Small intestine (tissue), 7 donors: ENCODE data around the gene KCNK15. TPM values are rescaled to one million over a fixed set of nuclear protein-coding genes. Genes with fewer than 3 reads are reported as not detected.

Source experiments
- DNase-seq, 2 donors: peaks; one replicate each; pipeline versions ENCODE4 v3.0.0 to v3.0.0-alpha.2; 2013
- FAIRE-seq: peaks from 2 replicates; lab custom pipeline; 2012; peaks lifted over from hg19 to GRCh38; lab: Jason Lieb, UNC
- H3K27ac ChIP-seq, 3 donors: one replicate each; pipeline ENCODE4 v1.5.1; 2013; ENCODE audit warnings: low read length in 2 of 3, mild to moderate bottlenecking in 2 of 3, control low read depth in 1 of 3, inconsistent platforms in 1 of 3, low read depth in 1 of 3, moderate library complexity in 1 of 3
- H3K27me3 ChIP-seq, 3 donors: one replicate each; pipeline ENCODE4 v1.6.1; 2013; ENCODE audit warnings: low read length in 3 of 3, inconsistent platforms in 1 of 3; ENCODE audit not compliant: control insufficient read depth in 3 of 3, insufficient read depth in 3 of 3
- H3K36me3 ChIP-seq, 3 donors: one replicate each; pipeline ENCODE4 v1.6.1; 2013; ENCODE audit warnings: low read length in 3 of 3, inconsistent platforms in 1 of 3, low read depth in 1 of 3, mild to moderate bottlenecking in 1 of 3, moderate library complexity in 1 of 3; ENCODE audit not compliant: control insufficient read depth in 3 of 3, insufficient read depth in 2 of 3
- H3K4me1 ChIP-seq, 3 donors: one replicate each; pipeline ENCODE4 v1.6.1; 2013; ENCODE audit warnings: low read length in 2 of 3, inconsistent platforms in 1 of 3, low read depth in 1 of 3, mild to moderate bottlenecking in 1 of 3, moderate library complexity in 1 of 3; ENCODE audit not compliant: control insufficient read depth in 3 of 3, insufficient read depth in 2 of 3
- H3K4me3 ChIP-seq, 3 donors: one replicate each; pipeline ENCODE4 v1.5.1; 2013; ENCODE audit warnings: low read length in 3 of 3, control low read depth in 1 of 3, inconsistent platforms in 1 of 3, low read depth in 1 of 3, mild to moderate bottlenecking in 1 of 3, moderate library complexity in 1 of 3
- H3K9me3 ChIP-seq, 2 donors: one replicate each; pipeline ENCODE4 v1.6.1; 2013; ENCODE audit warnings: low read depth in 1 of 2, low read length in 1 of 2; ENCODE audit not compliant: control insufficient read depth in 2 of 2, insufficient read depth in 1 of 2
- WGBS, 3 donors: extraction: QIAGEN DNeasy Blood & Tissue Kit; methylation state at CpG; one replicate each; pipeline ENCODE4 v1.1.7; 2013; 5-methylcytosine and 5-hydroxymethylcytosine counted together
- polyA plus RNA-seq, 4 donors: library from polyadenylated mRNA; stranded (reverse) in 3 of 4; unstranded in 1 of 4; fragments of 200-250 nt in 3 of 4; fragments of 120-200 nt in 1 of 4; gene quantifications; one replicate each; pipeline versions ENCODE4 v1.2.1 to v1.2.3, GENCODE V29; 2013
- donor health status: healthy with polysubstance abuse.
- donor health status: control.
- donor health status: control.
- donor health status: Bipolar disorder and iron deficiency.
- donor health status: healthy.

KCNK15 gene
- polyA plus RNA-seq, 4 donors, result 0.35 to 0.67 TPM; not detected in 2

- FAIRE-seq (no peak), DNase-seq (no peak)
- Histone ChIP-seq H3K36me3 (no peaks in the 10 kb centered on the region), H3K27ac (no peak overlapping the region), H3K27me3 (peaks cover 0 to 11% (median 0%) of the 10 kb centered on the region in 3 donors), H3K4me1 (no peaks in the 10 kb centered on the region), H3K9me3 (no peaks in the 10 kb centered on the region), H3K4me3 (no peak overlapping the region)
- 71 to 75% (median 72%) methylated on average over 7 of the region's 7 CpGs for WGBS, 3 donors
Observed at GRCh38 chr20:44720621-44720996, 25.1 kb upstream of the KCNK15 start.

GRCh38 chr20:44720997-44721784, 24.5 kb upstream of the KCNK15 start:
- H3K4me1 ChIP-seq, result no peaks in the 10 kb centered on the region
- no peak overlapping the region for H3K27ac ChIP-seq
- WGBS, 3 donors, result 26 to 50% (median 34%) methylated on average over 11 of the region's 11 CpGs
- H3K4me3 ChIP-seq, result no peak overlapping the region
- DNase-seq (no peak), FAIRE-seq (no peak)
- H3K36me3 ChIP-seq, result no peaks in the 10 kb centered on the region
- peaks cover 0 to 11% (median 0%) of the 10 kb centered on the region in 3 donors for H3K27me3 ChIP-seq
- H3K9me3 ChIP-seq, result no peaks in the 10 kb centered on the region

GRCh38 chr20:44721785-44722054, 23.9 kb upstream of the KCNK15 start:
- no peak for FAIRE-seq
- H3K27ac ChIP-seq, result no peak overlapping the region

GRCh38 chr20:44722990-44723389, 22.7 kb upstream of the KCNK15 start:
- Histone ChIP-seq H3K27ac (no peak overlapping the region), H3K4me1 (no peaks in the 10 kb centered on the region), H3K9me3 (no peaks in the 10 kb centered on the region), H3K4me3 (no peak overlapping the region), H3K27me3 (peaks cover 0 to 11% (median 0%) of the 10 kb centered on the region in 3 donors), H3K36me3 (no peaks in the 10 kb centered on the region)
- DNase-seq (no peak), FAIRE-seq (no peak)
- 83 to 87% (median 84%) methylated on average over 2 of the region's 2 CpGs for WGBS, 3 donors

More at GRCh38 chr20:44721785-44722054, 23.9 kb upstream of the KCNK15 start:
- no peak for DNase-seq
- no peaks in the 10 kb centered on the region for H3K36me3 ChIP-seq
- H3K9me3 ChIP-seq, result no peaks in the 10 kb centered on the region
- H3K27me3 ChIP-seq, result peaks cover 0 to 11% (median 0%) of the 10 kb centered on the region in 3 donors
- H3K4me3 ChIP-seq, result no peak overlapping the region
- 64 to 95% (median 86%) methylated on average over 1 of the region's 1 CpG for WGBS, 3 donors
- H3K4me1 ChIP-seq, result no peaks in the 10 kb centered on the region

- no peak overlapping the region for H3K27ac ChIP-seq
- FAIRE-seq, result no peak
- DNase-seq, result no peak
- H3K27me3 ChIP-seq, result peaks cover 0 to 11% (median 0%) of the 10 kb centered on the region in 3 donors
- no peak overlapping the region for H3K4me3 ChIP-seq
- H3K9me3 ChIP-seq, result no peaks in the 10 kb centered on the region
- H3K36me3 ChIP-seq, result no peaks in the 10 kb centered on the region
- WGBS, 3 donors, result 72 to 84% (median 74%) methylated on average over 7 of the region's 7 CpGs
- no peaks in the 10 kb centered on the region for H3K4me1 ChIP-seq
Observed at GRCh38 chr20:44723391-44723790, 22.3 kb upstream of the KCNK15 start.

- Histone ChIP-seq H3K4me3 (no peak overlapping the region), H3K27ac (no peak overlapping the region), H3K4me1 (peaks cover 0 to 4% (median 0%) of the 10 kb centered on the region in 3 donors), H3K9me3 (no peaks in the 10 kb centered on the region), H3K27me3 (peaks cover 0 to 11% (median 0%) of the 10 kb centered on the region in 3 donors), H3K36me3 (no peaks in the 10 kb centered on the region)
- FAIRE-seq (no peak), DNase-seq (no peak)
- WGBS, 3 donors, result 86 to 92% (median 91%) methylated on average over 9 of the region's 9 CpGs
Observed at GRCh38 chr20:44723798-44724362, 21.8 kb upstream of the KCNK15 start.

GRCh38 chr20:44724423-44725091, 21.1 kb upstream of the KCNK15 start:
- Histone ChIP-seq H3K27ac (no peak overlapping the region), H3K4me1 (peaks cover 0 to 11% (median 0%) of the 10 kb centered on the region in 3 donors), H3K9me3 (no peaks in the 10 kb centered on the region), H3K4me3 (no peak overlapping the region), H3K27me3 (peaks cover 0 to 11% (median 0%) of the 10 kb centered on the region in 3 donors), H3K36me3 (no peaks in the 10 kb centered on the region)
- FAIRE-seq (no peak), DNase-seq (no peak)
- 41 to 56% (median 49%) methylated on average over 25 to 26 of the region's 26 CpGs for WGBS, 3 donors

GRCh38 chr20:44725837-44726236, 19.8 kb upstream of the KCNK15 start:
- Histone ChIP-seq H3K27me3 (peaks cover 0 to 11% (median 0%) of the 10 kb centered on the region in 3 donors), H3K4me1 (peaks cover 0 to 11% (median 0%) of the 10 kb centered on the region in 3 donors), H3K4me3 (no peak overlapping the region), H3K9me3 (no peaks in the 10 kb centered on the region), H3K36me3 (no peaks in the 10 kb centered on the region), H3K27ac (no peak overlapping the region)
- DNase-seq (no peak), FAIRE-seq (no peak)
- WGBS, 3 donors, result 70 to 85% (median 76%) methylated on average over 5 of the region's 5 CpGs
